H1 (cell line): ENCODE measurements around the gene RTKN. TPM values are rescaled to one million over a fixed set of nuclear protein-coding genes. Genes with fewer than 3 reads are reported as not detected.

Source experiments
- polyA plus RNA-seq, 7 experiments: library from polyadenylated mRNA; depleted of rRNA in 3 of 7; stranded (reverse) in 5 of 7; unstranded in 2 of 7; fragments of >200 nt in 5 of 7; fragments of 200-250 nt in 2 of 7; gene quantifications; 1 replicate in 5 of 7; 2 replicates in 1 of 7; 4 replicates in 1 of 7; pipeline versions ENCODE4 v1.2.1 to v1.2.3, GENCODE V29; 2011 to 2013; ENCODE audit warnings: missing spikeins in 2 of 7, mixed read lengths in 2 of 7
- total RNA-seq: library from RNA; stranded (reverse); fragmentation: NEBNext Ultra II Directional; extraction: Animal tissue kit (Norgen Biotek cat#: 25700); gene quantifications from 2 replicates; pipeline ENCODE4 v1.2.1, GENCODE V29; 2021

Gene RTKN
- total and polyA plus RNA-seq, 2 of the 8 experiments (the other 6 are each of a cell fraction or from before 2014, with no cell fraction given): 40.2 to 54.1 TPM

Other genes with a start within 250 kb of the RTKN start
- 260 and 291 TPM in 2 replicates for gene MTHFD2, start 243.3 kb downstream of the RTKN start, total RNA-seq
- gene MTHFD2, start 243.3 kb downstream of the RTKN start, polyA plus RNA-seq (2011; rRNA removed): 99.2 and 99.5 TPM in 2 replicates
- gene SLC4A5, start 98.5 kb downstream of the RTKN start, total RNA-seq: 0.52 and 0.86 TPM in 2 replicates
- gene SLC4A5, start 98.5 kb downstream of the RTKN start, polyA plus RNA-seq (2011; rRNA removed): 0.42 TPM in 2 replicates
- 156 and 162 TPM in 2 replicates for gene DCTN1, start 61.6 kb downstream of the RTKN start, total RNA-seq
- 105 and 155 TPM in 2 replicates for gene DCTN1, start 61.6 kb downstream of the RTKN start, polyA plus RNA-seq (2011; rRNA removed)
- gene C2orf81, start 20.3 kb downstream of the RTKN start, total RNA-seq: 3.3 and 3.8 TPM in 2 replicates
- gene C2orf81, start 20.3 kb downstream of the RTKN start, polyA plus RNA-seq (2011; rRNA removed): 1.6 and 2.4 TPM in 2 replicates
- 41.6 and 45.0 TPM in 2 replicates for gene WDR54, start 20.2 kb downstream of the RTKN start, total RNA-seq
- 125 and 142 TPM in 2 replicates for gene WDR54, start 20.2 kb downstream of the RTKN start, polyA plus RNA-seq (2011; rRNA removed)
- gene INO80B, start 13.2 kb upstream of the RTKN start, total RNA-seq: 17.5 and 18.5 TPM in 2 replicates
- 3.9 and 8.5 TPM in 2 replicates for gene INO80B, start 13.2 kb upstream of the RTKN start, polyA plus RNA-seq (2011; rRNA removed)
- gene WBP1, start 16.5 kb upstream of the RTKN start, total RNA-seq: 51.4 and 57.2 TPM in 2 replicates
- 190 and 301 TPM in 2 replicates for gene WBP1, start 16.5 kb upstream of the RTKN start, polyA plus RNA-seq (2011; rRNA removed)
- gene MOGS, start 23.4 kb upstream of the RTKN start, total RNA-seq: 50.3 and 51.0 TPM in 2 replicates
- 44.3 and 59.9 TPM in 2 replicates for gene MOGS, start 23.4 kb upstream of the RTKN start, polyA plus RNA-seq (2011; rRNA removed)
- 46.3 and 50.2 TPM in 2 replicates for gene MRPL53, start 30.7 kb upstream of the RTKN start, total RNA-seq
- 36.6 and 59.8 TPM in 2 replicates for gene MRPL53, start 30.7 kb upstream of the RTKN start, polyA plus RNA-seq (2011; rRNA removed)
- gene CCDC142, start 41.1 kb upstream of the RTKN start, total RNA-seq: 10.7 and 12.1 TPM in 2 replicates
- gene CCDC142, start 41.1 kb upstream of the RTKN start, polyA plus RNA-seq (2011; rRNA removed): 6.0 and 6.7 TPM in 2 replicates
- gene TTC31, start 41.1 kb upstream of the RTKN start, total RNA-seq: 27.4 and 28.8 TPM in 2 replicates
- 29.9 and 36.1 TPM in 2 replicates for gene TTC31, start 41.1 kb upstream of the RTKN start, polyA plus RNA-seq (2011; rRNA removed)
- gene LBX2, start 57.7 kb upstream of the RTKN start, total RNA-seq: 0.55 TPM in 1 of 2 replicates, not detected in the other
- 0.27 and 0.42 TPM in 2 replicates for gene LBX2, start 57.7 kb upstream of the RTKN start, polyA plus RNA-seq (2011; rRNA removed)
- gene PCGF1, start 65.8 kb upstream of the RTKN start, total RNA-seq: 10.0 and 13.8 TPM in 2 replicates
- gene PCGF1, start 65.8 kb upstream of the RTKN start, polyA plus RNA-seq (2011; rRNA removed): 12.1 and 23.7 TPM in 2 replicates
- 0.15 and 0.17 TPM in 2 replicates for gene TLX2, start 72.5 kb upstream of the RTKN start, total RNA-seq
- 0.06 and 0.17 TPM in 2 replicates for gene TLX2, start 72.5 kb upstream of the RTKN start, polyA plus RNA-seq (2011; rRNA removed)
- gene DQX1, start 84.3 kb upstream of the RTKN start, total RNA-seq: 0.57 and 0.76 TPM in 2 replicates
- 1.1 TPM in 2 replicates for gene DQX1, start 84.3 kb upstream of the RTKN start, polyA plus RNA-seq (2011; rRNA removed)
- gene AUP1, start 87.8 kb upstream of the RTKN start, total RNA-seq: 82.7 and 83.4 TPM in 2 replicates
- gene AUP1, start 87.8 kb upstream of the RTKN start, polyA plus RNA-seq (2011; rRNA removed): 121 and 162 TPM in 2 replicates
- 21.6 and 24.6 TPM in 2 replicates for gene HTRA2, start 88.0 kb upstream of the RTKN start, total RNA-seq
- gene HTRA2, start 88.0 kb upstream of the RTKN start, polyA plus RNA-seq (2011; rRNA removed): 37.6 TPM in 2 replicates
- 19.5 and 22.4 TPM in 2 replicates for gene LOXL3, start 112.0 kb upstream of the RTKN start, total RNA-seq
- 22.1 and 27.2 TPM in 2 replicates for gene LOXL3, start 112.0 kb upstream of the RTKN start, polyA plus RNA-seq (2011; rRNA removed)
- 11.4 and 14.3 TPM in 2 replicates for gene DOK1, start 112.8 kb upstream of the RTKN start, total RNA-seq
- 11.0 and 16.5 TPM in 2 replicates for gene DOK1, start 112.8 kb upstream of the RTKN start, polyA plus RNA-seq (2011; rRNA removed)
- 4.8 and 5.1 TPM in 2 replicates for gene M1AP, start 206.4 kb upstream of the RTKN start, total RNA-seq
- gene M1AP, start 206.4 kb upstream of the RTKN start, polyA plus RNA-seq (2011; rRNA removed): 4.8 and 6.6 TPM in 2 replicates
- gene SEMA4F, start 212.3 kb upstream of the RTKN start, total RNA-seq: 3.1 and 3.4 TPM in 2 replicates
- gene SEMA4F, start 212.3 kb upstream of the RTKN start, polyA plus RNA-seq (2011; rRNA removed): 3.3 and 4.3 TPM in 2 replicates